Effector CD8-positive, alpha-beta T cell (primary cell): ENCODE measurements around the gene IFNA1.
"Not testable (repeated sequence)": the region's sequence is repeated elsewhere in the genome, so short reads cannot be mapped to it uniquely, and the experiment has no call there.

Source experiments
- DNase-seq: peaks from one replicate; lab custom pipeline; 2025; lab: John Stamatoyannopoulos, UW

IFNA1 gene

DNA sequence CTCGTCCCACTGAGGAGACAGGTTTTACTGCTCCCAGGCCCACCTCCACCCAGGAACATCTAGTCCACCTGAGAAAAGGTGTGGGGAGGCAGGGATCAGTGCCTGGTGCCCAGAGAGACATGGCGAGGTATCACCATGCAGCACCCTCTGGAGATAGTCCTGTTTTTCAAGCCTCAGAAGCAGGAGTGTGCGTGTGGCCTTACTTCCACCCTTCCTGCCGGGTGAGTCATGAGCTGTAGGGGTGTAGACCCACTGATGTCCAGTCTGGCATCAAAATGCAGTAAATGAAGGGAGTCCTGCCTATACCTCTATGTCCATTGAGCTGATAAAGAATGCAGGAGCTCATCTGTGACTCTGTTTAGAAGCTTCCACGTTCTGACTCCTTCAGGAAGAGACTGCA is 9.1 kb downstream of the IFNA1 start:
- not testable (repeated sequence) for DNase-seq

DNA sequence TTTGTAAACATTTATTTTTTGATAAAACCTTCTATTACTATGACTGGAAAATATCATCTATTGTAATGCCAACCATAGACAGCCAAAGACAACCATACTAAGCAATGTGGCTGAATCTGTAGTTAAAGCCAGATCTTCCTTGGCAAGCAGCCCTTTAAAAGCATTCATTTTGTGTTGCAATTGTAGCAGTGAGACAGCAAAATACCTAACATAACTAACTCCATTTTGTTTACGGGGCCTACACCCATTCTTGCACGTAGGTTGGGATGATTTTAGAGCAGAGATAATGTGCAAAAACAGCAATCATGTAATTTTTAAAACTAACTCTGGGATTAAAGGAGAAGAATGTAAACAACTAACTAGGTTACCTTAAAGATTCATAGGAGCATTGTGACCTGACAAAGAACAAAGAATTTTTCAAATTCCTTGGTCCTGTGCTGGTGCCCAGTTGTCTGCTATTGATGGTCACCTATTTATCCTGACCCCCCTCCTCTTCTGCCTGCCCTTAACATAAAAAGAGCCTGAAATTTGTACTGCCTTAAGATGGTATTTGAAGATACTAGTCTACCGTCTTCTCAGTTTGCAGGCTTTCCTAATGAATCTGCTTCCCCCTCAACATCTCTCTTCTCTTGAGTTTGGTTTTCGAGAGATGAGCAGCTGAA is 10.6 kb downstream of the IFNA1 start:
- DNase-seq: no peak

GRCh38 chr9:21452681-21453080 is 12.4 kb downstream of the IFNA1 start:
- no peak for DNase-seq

DNA sequence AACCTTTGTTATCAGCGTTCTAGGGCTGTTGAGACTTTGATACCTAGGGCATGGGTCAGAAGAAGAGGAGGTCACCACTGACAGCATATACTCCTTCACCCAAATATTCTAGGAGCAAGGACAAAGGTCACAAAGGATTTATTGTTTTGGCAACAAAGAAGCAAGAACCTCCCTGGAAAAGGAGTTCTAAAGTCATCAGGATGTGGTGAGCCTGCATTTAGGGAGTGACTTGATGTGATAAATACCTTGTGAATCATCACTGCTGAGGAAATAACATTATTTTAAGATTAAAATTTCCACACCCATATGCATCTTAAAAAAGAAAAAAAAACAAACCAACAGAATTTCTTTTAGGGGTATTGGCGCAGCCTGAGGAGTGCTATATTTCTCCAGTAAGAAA is 13.9 kb downstream of the IFNA1 start:
- no peak for DNase-seq

GRCh38 chr9:21455320-21455719 is 15.1 kb downstream of the IFNA1 start:
- no peak for DNase-seq

DNA sequence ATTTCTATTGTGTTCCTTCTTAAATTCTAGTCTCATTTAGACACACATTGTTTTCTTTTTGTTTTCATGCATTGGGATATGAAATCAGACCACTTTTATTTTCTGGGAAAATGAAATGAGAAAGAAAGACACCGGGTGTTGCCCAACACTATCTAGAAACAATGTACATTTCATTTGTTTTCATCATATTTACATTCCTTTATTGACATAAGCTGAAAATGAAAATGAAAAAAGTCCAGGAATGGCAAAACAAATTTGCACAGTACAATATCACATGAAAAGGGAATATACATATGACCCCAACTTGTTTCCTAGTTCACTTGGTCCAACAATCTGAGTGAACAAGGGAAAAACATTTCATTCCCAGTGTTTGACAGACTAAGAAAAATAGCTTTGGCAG is 21.1 kb downstream of the IFNA1 start:
- DNase-seq: no peak

GRCh38 chr9:21465138-21465537 is 24.9 kb downstream of the IFNA1 start:
- no peak for DNase-seq

GRCh38 chr9:21465859-21466518 is 25.8 kb downstream of the IFNA1 start:
- no peak for DNase-seq

GRCh38 chr9:21470126-21470525 is 29.9 kb downstream of the IFNA1 start:
- DNase-seq: no peak

DNA sequence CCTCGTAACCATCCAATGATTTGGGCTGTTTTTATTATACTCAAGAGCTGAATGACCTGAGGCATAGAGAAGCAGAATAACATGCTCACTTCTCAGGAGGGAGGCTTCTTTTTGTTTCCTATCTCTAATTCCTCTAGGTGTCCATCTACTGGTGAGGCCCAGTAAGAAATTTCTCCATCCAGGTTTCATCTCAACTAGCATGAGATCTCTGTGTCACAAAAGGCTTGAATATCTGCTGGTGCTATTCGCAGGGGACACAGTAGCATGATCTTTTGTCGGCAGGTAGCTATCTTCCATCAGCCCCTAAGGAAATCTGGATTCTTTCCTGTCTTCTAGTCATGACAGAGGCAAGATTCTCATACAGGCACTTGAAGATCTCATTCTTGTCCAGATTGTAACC is 33.0 kb downstream of the IFNA1 start:
- no peak for DNase-seq

GRCh38 chr9:21477466-21477865 is 37.2 kb downstream of the IFNA1 start:
- no peak for DNase-seq

- no peak for DNase-seq
These were observed 39.0 kb downstream of the IFNA1 start for GRCh38 chr9:21479152-21479702.

DNA sequence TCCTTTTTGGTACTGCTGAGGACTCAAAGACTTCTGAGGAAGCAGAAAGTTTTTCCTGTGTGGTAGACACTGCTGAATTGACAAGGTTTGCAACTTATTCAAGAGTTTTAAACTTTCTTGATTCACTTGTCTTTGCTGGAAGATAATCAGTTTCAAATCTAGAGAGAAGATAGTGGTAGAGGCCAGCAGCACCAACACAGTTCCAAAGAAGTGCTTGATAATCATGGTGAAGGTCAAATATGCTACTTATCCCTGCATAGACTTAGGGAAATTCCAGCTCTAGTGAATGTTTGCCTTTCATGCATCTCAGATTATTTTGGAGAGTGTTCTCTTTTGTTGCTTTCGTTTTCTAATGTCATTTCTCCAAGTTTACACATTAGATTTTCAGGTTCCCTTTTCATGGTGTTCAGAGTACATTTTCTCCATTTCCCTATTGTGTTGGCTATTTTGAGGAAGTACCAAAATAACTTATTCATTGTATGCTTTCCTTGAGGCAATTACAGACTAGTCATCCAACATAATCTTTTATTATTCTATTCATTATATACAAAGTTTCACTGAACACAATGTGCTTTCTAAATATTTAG is 41.3 kb downstream of the IFNA1 start:
- DNase-seq: no peak

DNA sequence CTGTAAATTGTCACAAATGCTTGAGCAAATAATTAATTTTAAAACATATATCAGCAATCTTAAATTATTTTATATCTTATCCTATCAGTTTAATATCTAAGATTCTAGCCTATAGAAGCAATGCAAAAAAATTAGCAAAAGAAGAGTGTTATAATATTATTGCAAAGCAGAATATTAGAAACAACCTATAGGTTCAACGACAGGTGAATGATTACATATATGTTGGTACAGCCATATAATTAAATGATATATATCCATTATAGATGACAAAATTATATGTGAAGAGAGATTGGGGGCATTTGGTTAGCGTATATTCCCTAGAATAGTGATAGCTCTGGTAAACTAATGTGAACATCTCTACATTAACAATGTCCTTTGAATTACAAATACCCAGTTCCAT is 42.0 kb downstream of the IFNA1 start, which contains the start of gene IFNE:
Gene IFNE, minus strand, starts transcription at position 101 of the 400 bp plus-strand sequence. CDS start 619 bp downstream, outside the sequence.
- DNase-seq: no peak
